HG02610 (cell line): Measurements from ENCODE around the gene DDC.

Experiments
- ATAC-seq: cut with Tn5 transposase; IDR thresholded peaks from one replicate; pipeline ENCODE4 v1.9.1; 2021; ENCODE audit warnings: mild to moderate bottlenecking, moderate library complexity; ENCODE audit not compliant: unreplicated experiment

DDC gene

GRCh38 chr7:50418526-50419290 lies 146.5 kb downstream of the DDC start:
- ATAC-seq = no peak

DNA sequence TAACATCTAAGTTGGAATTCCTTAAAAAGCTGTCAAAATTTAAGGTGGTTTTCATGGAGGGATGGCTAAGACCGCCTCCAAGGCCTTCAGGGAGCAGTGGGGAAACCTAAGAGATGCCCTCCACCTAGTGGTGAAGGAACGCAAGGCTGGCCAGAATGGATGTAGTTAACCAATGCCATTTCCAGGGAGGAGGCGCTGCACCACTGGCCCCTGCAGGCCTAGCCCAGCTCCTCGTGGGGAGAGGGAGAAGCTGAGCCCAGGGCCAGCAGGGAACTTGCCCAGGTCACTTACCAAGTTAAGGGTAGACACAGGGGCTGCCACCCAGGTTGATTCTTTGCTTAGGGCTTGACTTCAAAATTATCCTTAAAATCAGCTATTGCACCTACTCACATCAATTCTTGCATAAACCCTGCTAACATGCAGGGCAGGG lies 147.1 kb downstream of the DDC start:
- ATAC-seq = peak; percentile 83

DNA sequence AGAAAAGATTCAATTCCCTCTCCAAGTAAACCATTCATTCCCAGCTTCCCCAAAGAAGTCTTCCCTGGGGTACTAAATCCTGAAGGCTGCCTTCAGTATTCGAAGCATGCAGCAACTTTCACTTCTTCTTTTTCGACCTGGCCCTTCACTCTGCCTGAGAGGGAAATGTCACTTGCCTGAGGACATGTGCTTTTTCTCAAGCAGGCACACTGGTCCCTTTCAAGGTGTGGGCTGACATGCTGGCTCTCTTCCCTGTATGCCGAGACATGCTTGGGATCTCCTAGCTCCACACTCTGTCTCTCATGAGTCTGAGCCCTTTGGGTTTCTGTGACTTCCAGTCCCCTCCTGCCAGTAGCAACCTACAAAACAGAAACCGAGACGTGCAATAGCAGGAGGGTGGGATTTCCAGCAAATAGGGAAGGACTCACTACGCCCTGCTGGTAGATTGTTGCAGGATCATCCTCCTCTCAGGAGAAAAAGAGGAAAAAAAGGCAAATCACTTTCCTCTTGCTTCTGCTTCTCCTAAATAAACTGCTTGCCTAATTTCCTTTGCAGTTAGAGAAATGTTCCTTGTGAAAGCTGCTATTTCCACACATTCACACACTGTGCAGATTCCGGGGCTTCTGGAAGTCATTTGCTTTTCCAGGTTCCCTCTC lies 148.6 kb downstream of the DDC start:
- ATAC-seq = peak; percentile 77

GRCh38 chr7:50415844-50416364 lies 149.3 kb downstream of the DDC start:
- no peak for ATAC-seq

- ATAC-seq = no peak
These were observed 151.6 kb downstream of the DDC start for GRCh38 chr7:50413561-50413960.

- ATAC-seq = no peak
These were observed 152.2 kb downstream of the DDC start for GRCh38 chr7:50412973-50413372.

DNA sequence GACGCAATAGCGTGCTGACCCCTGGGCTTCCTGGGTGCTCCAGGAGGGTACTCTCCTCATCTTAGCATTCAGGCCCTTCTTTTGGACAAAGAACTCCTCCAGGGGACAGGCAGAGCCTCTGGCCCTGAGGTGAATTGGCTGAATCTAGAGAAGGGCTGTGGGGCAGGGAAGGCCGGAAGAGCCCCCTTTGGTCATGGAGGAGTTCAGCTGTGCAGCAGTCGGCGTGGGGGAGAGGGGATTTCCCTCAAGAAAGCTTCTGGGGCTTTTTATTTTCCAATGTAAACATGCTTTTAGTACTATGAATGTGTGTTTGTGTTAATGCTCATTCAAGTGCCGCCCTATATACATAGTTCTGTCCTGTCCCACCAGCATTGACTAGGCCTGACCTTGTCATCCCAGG lies 153.9 kb downstream of the DDC start:
- ATAC-seq = no peak

DNA sequence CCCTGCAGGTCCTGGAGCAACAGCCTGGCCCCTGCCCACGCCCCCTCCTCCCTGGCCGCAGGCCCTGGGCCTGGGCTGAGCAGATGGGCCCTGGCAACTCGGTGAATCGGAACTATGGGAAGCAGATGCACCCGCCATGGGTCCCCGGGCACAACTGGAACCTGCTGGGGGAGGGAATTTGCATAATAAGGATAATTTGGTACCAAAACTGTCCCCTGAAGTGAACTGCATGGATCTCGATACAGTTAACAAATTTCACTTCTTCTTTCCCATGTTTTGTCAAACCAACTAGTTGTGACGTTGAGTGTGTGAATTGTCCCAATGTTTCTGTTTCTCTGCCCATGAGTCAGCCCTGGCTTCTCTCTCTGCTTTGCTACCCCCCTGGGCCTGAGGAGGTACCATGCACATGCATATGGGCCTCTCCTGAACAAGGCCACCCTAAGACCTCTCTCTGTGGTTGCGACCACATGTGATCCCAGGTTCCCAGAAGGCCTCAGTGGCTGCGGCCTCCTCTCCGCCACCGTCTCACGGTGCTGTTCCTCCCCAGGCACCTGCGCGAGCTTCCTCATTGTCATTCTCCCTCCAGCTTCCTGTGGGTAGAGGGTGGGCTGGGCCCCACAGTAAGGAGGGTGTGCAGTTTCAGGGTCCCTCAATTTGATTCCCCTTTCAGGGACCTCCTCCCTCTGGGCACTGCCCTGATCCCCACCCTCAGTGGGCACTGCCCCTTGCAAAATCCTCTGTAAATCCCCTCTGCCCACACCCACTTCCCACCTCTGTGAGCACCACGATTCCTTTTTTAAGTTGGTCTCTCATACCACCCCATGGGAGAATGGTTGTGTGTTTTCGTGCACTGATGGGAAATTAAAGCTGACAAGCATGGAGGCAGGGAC lies 155.1 kb downstream of the DDC start:
- ATAC-seq = peak; percentile 62
